Occipital lobe (tissue), 2 donors: ENCODE data around the gene CARD14. TPM values are rescaled to one million over a fixed set of nuclear protein-coding genes. Genes with fewer than 3 reads are reported as not detected.
"Not testable (repeated sequence)": the region's sequence is repeated elsewhere in the genome, so short reads cannot be mapped to it uniquely, and the experiment has no call there.

Experiments used
- DNase-seq: peaks from one replicate; lab custom pipeline; 2025; lab: John Stamatoyannopoulos, UW
- total RNA-seq: library from RNA; depleted of rRNA; stranded (reverse); fragments of >200 nt; gene quantifications from one replicate; pipeline ENCODE4 v1.2.3, GENCODE V29; 2014

The CARD14 gene
- total RNA-seq, 1 donor from 2014 or later = 0.31 TPM

GRCh38 chr17:80183581-80184422 is 14.0 kb downstream of the CARD14 start:
- no peak for DNase-seq

- no peak for DNase-seq
Measured at GRCh38 chr17:80184423-80184714, 14.5 kb downstream of the CARD14 start.

GRCh38 chr17:80185968-80186367 is 16.1 kb downstream of the CARD14 start:
- no peak for DNase-seq

GRCh38 chr17:80187090-80187489 is 17.3 kb downstream of the CARD14 start:
- no peak for DNase-seq

- no peak for DNase-seq
Measured at GRCh38 chr17:80187515-80187941, 17.7 kb downstream of the CARD14 start.

- no peak for DNase-seq
Measured at GRCh38 chr17:80189611-80190010, 19.8 kb downstream of the CARD14 start.

- no peak for DNase-seq
Measured at GRCh38 chr17:80190716-80191115, 20.9 kb downstream of the CARD14 start.

- DNase-seq = no peak
Measured at GRCh38 chr17:80191192-80191591, 21.4 kb downstream of the CARD14 start.

GRCh38 chr17:80191865-80192661 is 22.2 kb downstream of the CARD14 start:
- DNase-seq = no peak

GRCh38 chr17:80195141-80195540 is 25.3 kb downstream of the CARD14 start:
- DNase-seq = no peak

- DNase-seq = no peak
Measured at GRCh38 chr17:80195671-80196529, 26.1 kb downstream of the CARD14 start.

- no peak for DNase-seq
Measured at GRCh38 chr17:80196652-80197051, 26.8 kb downstream of the CARD14 start.

GRCh38 chr17:80198144-80198661 is 28.4 kb downstream of the CARD14 start:
- no peak for DNase-seq

- not testable (repeated sequence) for DNase-seq
Measured at GRCh38 chr17:80199295-80199694, 29.5 kb downstream of the CARD14 start.

- no peak for DNase-seq
Measured at GRCh38 chr17:80201446-80201845, 31.6 kb downstream of the CARD14 start.

GRCh38 chr17:80202197-80202596 is 32.4 kb downstream of the CARD14 start:
- no peak for DNase-seq

GRCh38 chr17:80203471-80203963 is 33.7 kb downstream of the CARD14 start:
- DNase-seq = no peak

GRCh38 chr17:80204626-80205468 is 35.0 kb downstream of the CARD14 start:
- DNase-seq = no peak

GRCh38 chr17:80205811-80206210 is 36.0 kb downstream of the CARD14 start:
- DNase-seq = no peak

GRCh38 chr17:80208050-80208449 is 38.2 kb downstream of the CARD14 start:
- DNase-seq = no peak
